Esophagus squamous epithelium (tissue), 5 donors: ENCODE measurements around the gene HEXIM2. TPM values are rescaled to one million over a fixed set of nuclear protein-coding genes. Genes with fewer than 3 reads are reported as not detected.
A peak's percentile ranks its signal among the peaks of the same experiment; 100 is the strongest.

Experiments used
- DNase-seq: peaks from one replicate; lab custom pipeline; 2025; lab: John Stamatoyannopoulos, UW
- H3K27ac ChIP-seq, 4 donors: fragments of 200-600 bp; sonication (generic); one replicate each; pipeline ENCODE4 v1.5.1; 2016 to 2019; ENCODE audit warnings: mild to moderate bottlenecking in 1 of 4
- H3K27me3 ChIP-seq, 4 donors: fragments of 200-600 bp; sonication (generic); 1 replicate in 3 of 4; 2 replicates in 1 of 4; pipeline versions ENCODE4 v1.5.1 to v1.6.0; 2017 to 2021; ENCODE audit warnings: antibody characterized with exemption in 1 of 4
- H3K36me3 ChIP-seq, 3 donors: fragments of 200-600 bp; sonication (generic); one replicate each; pipeline ENCODE4 v1.5.1; 2016 to 2019
- H3K4me1 ChIP-seq, 3 donors: fragments of 200-600 bp; sonication (generic); one replicate each; pipeline ENCODE4 v1.5.1; 2017 to 2019
- H3K4me3 ChIP-seq, 4 donors: fragments of 200-600 bp; sonication (generic); 1 replicate in 3 of 4; 2 replicates in 1 of 4; pipeline ENCODE4 v1.5.1; 2016 to 2019; ENCODE audit warnings: mild to moderate bottlenecking in 2 of 4, moderate library complexity in 1 of 4
- H3K9me3 ChIP-seq, 3 donors: fragments of 200-600 bp; sonication (generic); one replicate each; pipeline ENCODE4 v1.5.1; 2016 to 2019
- POLR2A ChIP-seq, 4 donors: fragments of 450-650 bp; IDR thresholded peaks; one replicate each; pipeline ENCODE4 v1.6.1; 2017; ENCODE audit warnings: antibody characterized with exemption in 4 of 4, mild to moderate bottlenecking in 4 of 4, moderate library complexity in 3 of 4
- WGBS, 2 donors: methylation state at CpG; one replicate each; pipeline ENCODE4 v1.1.5; 2018; 5-methylcytosine and 5-hydroxymethylcytosine counted together
- intact Hi-C: fragments of 100-400 bp; cut with DNase I; formaldehyde crosslinking; loops from one replicate; pipeline ENCODE4 v1.15.0; 2022
- total RNA-seq, 4 donors: library from RNA; depleted of rRNA; stranded (reverse); fragments of >200 nt; gene quantifications; one replicate each; pipeline ENCODE4 v1.1.0, GENCODE V29; 2016
- TF ChIP-seq, protein P1 (sequence below), 6 experiments: fragments of 450-650 bp in 4 of 6; fragments of 200-600 bp in 2 of 6; sonication (generic) in 2 of 6; IDR thresholded peaks; one replicate each; pipeline ENCODE4 v1.5.1; 2016 to 2019; ENCODE audit warnings: antibody characterized with exemption in 6 of 6, mild to moderate bottlenecking in 4 of 6, moderate library complexity in 4 of 6
- donor health status: DM: yes; HTN: yes; CAD: no.

HEXIM2 gene
- total RNA-seq, 4 donors from 2014 or later = 1.7 to 9.0 (median 4.9) TPM

DNA sequence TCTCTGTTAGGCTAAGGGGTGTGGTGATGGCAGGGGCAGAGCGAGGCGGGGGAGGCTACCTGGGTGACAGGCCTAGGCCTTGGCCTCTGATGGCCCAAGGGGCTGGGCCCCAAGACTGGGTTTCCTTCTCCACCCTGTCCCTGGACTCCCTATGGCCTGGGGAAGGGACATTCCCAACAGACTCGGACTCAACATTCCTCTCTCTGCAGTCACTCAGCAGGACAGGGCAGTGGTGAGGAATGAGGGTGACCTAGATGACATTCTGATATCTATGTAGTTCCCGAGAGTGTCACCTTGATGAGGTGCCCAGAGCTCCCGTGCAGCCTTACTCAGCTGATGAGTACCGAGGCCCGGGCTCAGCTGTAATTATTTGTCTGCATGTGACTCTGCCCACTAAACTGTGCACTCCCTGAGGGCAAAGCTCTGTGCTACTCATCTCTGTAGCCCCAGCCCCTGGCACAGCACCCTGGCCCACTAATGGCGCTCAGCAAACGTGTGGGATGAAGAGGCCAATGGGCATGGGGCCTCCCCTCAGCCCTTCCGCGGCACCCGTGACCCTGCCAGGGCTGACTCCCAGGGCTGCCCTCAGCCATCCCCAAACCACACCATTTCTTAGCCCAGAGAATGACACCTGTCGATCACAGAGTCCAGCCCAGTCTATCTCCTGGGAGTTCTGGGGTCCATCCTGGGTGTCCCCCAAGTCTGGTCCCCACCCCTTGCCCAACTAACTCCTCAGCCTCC is 31.6 kb upstream of the HEXIM2 start:
- Histone ChIP-seq H3K4me3 (peak overlapping the region in 2 of 4 donors; percentile 12 to 78), H3K36me3 (no peaks in the 10 kb centered on the region), H3K27me3 (no peaks in the 10 kb centered on the region), H3K4me1 (peaks cover 37 to 72% (median 44%) of the 10 kb centered on the region in 3 donors), H3K27ac (peak overlapping the region; percentile 85 to 99 (median 94)), H3K9me3 (no peaks in the 10 kb centered on the region)
- WGBS, 2 donors = 46 to 57% methylated on average over 10 of the region's 13 CpGs
- intact Hi-C loops = loop anchor here (5.0 kb wide), 1 partner anchor 353 kb away; no protein-coding TSS in a partner anchor
- no peak for DNase-seq
- no peak for TF ChIP-seq POLR2A (IDR thresholded peaks at IDR 0.05)
- TF ChIP-seq, protein P1, sequence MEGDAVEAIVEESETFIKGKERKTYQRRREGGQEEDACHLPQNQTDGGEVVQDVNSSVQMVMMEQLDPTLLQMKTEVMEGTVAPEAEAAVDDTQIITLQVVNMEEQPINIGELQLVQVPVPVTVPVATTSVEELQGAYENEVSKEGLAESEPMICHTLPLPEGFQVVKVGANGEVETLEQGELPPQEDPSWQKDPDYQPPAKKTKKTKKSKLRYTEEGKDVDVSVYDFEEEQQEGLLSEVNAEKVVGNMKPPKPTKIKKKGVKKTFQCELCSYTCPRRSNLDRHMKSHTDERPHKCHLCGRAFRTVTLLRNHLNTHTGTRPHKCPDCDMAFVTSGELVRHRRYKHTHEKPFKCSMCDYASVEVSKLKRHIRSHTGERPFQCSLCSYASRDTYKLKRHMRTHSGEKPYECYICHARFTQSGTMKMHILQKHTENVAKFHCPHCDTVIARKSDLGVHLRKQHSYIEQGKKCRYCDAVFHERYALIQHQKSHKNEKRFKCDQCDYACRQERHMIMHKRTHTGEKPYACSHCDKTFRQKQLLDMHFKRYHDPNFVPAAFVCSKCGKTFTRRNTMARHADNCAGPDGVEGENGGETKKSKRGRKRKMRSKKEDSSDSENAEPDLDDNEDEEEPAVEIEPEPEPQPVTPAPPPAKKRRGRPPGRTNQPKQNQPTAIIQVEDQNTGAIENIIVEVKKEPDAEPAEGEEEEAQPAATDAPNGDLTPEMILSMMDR (IDR thresholded peaks at IDR 0.05) = no peak

DNA sequence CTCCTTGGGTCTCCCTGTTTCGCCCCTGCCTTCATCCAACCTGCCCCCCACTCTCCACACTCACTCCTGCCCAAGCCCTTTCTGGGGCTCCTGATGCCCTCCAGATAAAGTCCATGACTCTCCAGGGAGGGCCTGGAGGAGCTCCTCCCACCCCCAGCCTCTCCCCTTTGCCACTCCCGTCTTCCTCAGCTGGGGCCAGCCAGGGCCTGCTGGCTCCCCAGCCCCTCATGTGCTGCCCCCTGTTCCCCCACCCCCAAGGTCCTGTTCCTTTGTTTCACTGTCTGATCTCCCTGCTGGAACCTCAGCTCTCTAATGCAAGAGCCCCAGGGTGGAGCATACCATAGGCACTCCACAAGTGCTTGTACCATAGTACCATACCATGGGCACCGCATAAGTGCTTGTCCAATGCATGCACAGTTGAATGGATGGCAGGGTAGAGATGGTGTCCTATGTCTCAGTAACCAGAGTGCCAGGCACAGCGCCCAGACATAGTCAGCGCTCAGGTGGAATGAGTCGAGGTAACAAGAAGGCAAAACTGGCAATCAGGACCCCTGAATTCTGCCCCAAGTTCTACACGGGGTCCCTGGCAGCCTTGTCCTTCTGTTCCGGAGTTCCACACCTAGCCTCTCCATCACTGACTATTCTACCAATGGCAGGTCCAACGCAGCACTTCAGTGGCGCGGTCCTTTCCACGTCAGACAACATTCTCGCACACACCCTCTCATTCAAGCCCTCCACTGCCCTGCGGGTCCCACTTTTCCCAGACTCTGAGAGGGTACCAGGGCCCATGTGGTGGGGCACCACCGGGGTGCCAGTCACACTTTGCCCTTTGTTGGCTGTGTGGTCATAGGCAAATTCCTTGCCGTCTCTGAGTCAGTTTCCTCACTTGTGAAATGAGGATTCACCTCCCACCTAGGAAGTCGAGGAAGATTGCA is 30.7 kb upstream of the HEXIM2 start:
- no peaks in the 10 kb centered on the region for H3K27me3 ChIP-seq
- 64 to 66% methylated on average over 13 to 14 of the region's 17 CpGs for WGBS, 2 donors

DNA sequence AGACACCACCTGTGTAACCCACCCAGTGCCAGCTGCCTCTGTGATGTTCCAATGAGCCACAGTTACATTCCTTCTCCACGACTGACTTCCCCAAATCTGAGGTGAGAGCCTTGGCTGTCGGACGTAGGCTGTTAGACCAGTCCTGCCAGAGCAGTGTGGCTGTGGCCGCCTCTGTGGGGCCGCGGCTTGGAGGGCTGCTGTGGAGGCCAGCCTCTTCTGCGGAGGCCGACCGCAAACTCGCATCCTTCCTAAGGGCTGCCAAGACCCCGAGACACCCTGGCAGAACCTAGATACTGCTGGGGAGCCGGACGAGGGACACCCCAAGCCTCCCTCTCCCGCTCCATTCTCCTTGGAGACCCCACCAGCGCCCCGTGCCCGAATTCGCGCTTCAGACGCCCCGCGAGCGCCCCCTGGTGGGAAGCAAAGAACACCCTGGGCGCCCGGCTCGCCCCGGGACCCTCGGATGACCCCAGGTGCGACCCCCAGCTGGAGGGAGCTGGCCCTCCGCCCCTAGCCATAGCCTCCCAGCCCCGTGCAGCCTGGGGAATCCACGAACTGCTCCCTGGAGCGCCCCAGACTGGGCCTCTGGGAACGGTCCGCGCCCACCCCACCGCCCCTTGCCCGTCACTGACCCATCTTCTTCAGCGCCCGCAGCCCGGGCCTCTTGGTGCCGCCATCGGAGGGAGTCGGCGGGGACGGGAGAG is 29.9 kb upstream of the HEXIM2 start:
- Histone ChIP-seq H3K4me1 (peaks cover 42 to 81% (median 53%) of the 10 kb centered on the region in 3 donors), H3K36me3 (no peaks in the 10 kb centered on the region), H3K9me3 (no peaks in the 10 kb centered on the region), H3K27ac (peak overlapping the region; percentile 92 to 99 (median 98)), H3K27me3 (no peaks in the 10 kb centered on the region), H3K4me3 (peak overlapping the region; percentile 78 to 98 (median 90))
- no peak for TF ChIP-seq POLR2A (IDR thresholded peaks at IDR 0.05)
- TF ChIP-seq, protein P1 (IDR thresholded peaks at IDR 0.05) = peak; percentile 75 to 93 (median 84)
- WGBS, 2 donors = 12% methylated on average over 3 of the region's 46 CpGs; no CpG with 5 or more reads in 1 of the 2 donors
- DNase-seq = no peak
- intact Hi-C loops = loop anchor here (5.0 kb wide), 1 partner anchor 354 kb away; no protein-coding TSS in a partner anchor

More for the DNA sequence above, 30.7 kb upstream of the HEXIM2 start:
- no peak for TF ChIP-seq POLR2A (IDR thresholded peaks at IDR 0.05)
- TF ChIP-seq, protein P1 (IDR thresholded peaks at IDR 0.05) = no peak
- Histone ChIP-seq H3K4me3 (peak overlapping the region; percentile 78 to 98 (median 90)), H3K9me3 (no peaks in the 10 kb centered on the region), H3K4me1 (peaks cover 34 to 76% (median 45%) of the 10 kb centered on the region in 3 donors), H3K36me3 (no peaks in the 10 kb centered on the region), H3K27ac (peak overlapping the region; percentile 92 to 99 (median 98))
- DNase-seq = no peak
- intact Hi-C loops = loop anchor here (5.0 kb wide), 1 partner anchor 354 kb away; no protein-coding TSS in a partner anchor

DNA sequence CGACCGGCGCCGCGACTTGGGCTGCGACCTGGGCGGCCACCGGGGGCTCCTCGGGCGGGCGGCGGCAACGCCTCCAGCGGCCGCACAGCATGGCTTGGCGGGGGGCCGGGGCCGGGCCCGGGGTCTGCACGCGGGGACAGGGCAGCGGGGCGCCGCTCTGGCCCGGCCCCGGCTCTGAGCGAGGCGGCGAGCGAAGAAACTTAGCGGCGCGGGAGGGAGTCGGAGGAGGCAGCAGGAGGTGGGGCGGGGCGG is 29.4 kb upstream of the HEXIM2 start, which contains the start of gene PLCD3:
Gene PLCD3 (minus strand): TSS at position 196 of the 252 bp plus-strand sequence. CDS start 105 bp downstream, at position 91.
- Histone ChIP-seq H3K9me3 (no peaks in the 10 kb centered on the region), H3K4me3 (peak within 1 kb of the TSS; percentile 78 to 98 (median 90)), H3K27ac (peak within 1 kb of the TSS; percentile 92 to 99 (median 98)), H3K36me3 (no peaks in the 10 kb centered on the region), H3K27me3 (no peaks in the 10 kb centered on the region), H3K4me1 (peaks cover 43 to 81% (median 50%) of the 10 kb centered on the region in 3 donors)
- intact Hi-C loops = loop anchor here (5.0 kb wide), 1 partner anchor 355 kb away; no protein-coding TSS in a partner anchor
- WGBS, 2 donors = no CpG with 5 or more reads among the region's 36 CpGs
- peak in 1 of 4 donors; percentile 42 for TF ChIP-seq POLR2A (IDR thresholded peaks at IDR 0.05)
- TF ChIP-seq, protein P1 (IDR thresholded peaks at IDR 0.05) = no peak
- no peak for DNase-seq
